Kidney capillary endothelial cell (primary cell): ENCODE data around the gene STMN3.
"Not testable (repeated sequence)": the region's sequence is repeated elsewhere in the genome, so short reads cannot be mapped to it uniquely, and the experiment has no call there.

Experiments used
- DNase-seq: peaks from one replicate; pipeline ENCODE4 v3.0.0-alpha.2; 2018; ENCODE audit warnings: low spot score

STMN3 gene

DNA sequence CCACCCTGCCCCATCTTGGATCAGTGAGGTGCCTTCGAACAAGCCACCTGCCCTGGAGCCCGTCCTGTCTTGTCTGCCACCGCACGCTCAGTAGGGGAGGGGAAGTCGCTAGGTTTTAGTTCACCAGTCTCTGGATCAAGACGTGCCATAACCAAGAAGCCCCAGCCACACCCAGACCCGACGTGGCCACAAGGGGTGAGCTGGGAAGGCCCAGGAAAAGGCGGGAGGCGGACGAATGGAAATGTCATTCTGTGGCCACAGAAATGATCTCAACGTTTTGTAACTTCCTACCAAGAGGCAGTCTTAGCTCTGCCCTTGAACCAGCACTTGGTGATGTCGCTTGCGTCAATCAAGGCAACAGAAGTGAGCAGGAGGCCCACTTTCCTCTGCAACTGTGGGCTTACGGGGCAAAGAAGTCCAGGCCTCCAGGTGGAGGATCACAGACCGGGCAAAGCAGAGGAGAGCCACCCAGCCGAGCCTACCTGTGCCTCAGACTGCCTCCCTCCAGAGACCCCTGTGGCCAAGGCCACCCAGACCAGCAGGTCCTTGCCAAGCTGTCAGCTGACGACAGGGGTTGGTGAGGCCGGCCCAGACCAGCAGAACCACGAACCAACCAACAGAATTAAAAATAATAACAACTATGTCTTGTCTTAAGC, 40.8 kb downstream of the STMN3 start:
- no peak for DNase-seq

DNA sequence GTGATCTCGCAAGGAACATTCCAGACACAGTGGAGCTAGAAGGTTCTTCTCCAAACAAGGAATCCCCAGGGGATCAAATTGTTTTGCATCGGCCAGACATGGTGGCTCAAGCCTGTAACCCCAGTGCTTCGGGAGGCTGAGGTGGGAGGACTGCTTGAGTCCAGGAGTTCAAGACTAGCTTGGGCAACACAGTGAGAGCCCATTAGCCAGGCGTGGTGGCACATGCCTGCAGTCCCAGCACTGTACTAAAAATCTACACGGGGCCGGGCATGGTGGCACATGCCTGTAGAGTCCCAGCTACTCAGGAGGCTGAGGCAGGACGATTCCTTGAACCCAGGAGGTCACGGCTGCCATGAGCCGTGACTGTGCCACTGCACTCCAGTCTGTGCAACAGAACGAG, 41.6 kb downstream of the STMN3 start:
- DNase-seq = no peak

DNA sequence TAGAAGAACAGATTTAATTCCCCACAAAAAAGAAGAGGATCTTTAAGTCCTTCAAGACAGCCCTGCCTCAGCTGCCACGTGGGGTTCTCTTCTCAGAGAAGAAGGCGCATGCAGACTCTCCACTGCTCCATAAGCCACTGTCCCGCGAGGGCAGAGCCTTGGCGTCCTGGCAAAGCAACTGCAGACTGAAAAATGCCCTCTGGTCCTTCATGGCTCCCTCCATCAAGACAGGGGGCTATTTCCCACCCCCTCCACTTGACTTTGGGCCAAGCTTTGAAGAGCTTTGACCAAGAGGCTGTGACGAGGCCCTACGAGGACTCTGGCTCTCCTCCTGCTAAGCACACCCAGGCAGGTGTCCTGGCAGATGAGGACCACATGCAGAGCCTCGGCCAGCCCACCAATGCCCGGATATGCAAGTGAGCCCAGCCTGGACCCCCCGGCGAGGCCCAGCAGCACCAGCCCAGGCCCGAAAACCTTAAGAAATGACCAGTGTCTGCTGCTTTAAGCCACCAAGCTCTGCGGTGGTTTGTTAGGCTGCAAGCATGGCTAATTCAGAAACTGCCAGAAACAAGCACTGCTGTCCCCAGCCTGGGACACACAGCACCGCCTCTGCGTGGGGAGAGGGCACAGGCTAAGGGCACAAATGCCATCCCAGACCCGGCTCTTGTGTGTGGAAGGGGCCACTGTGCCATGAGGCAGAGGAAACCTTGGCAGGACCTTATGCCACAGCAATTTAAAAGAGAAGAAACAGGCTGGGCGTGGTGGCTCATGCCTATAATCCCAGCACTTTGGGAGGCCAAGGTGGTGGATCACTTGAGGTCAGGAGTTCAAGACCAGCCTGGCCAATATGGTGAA, 42.4 kb downstream of the STMN3 start:
- no peak for DNase-seq

DNA sequence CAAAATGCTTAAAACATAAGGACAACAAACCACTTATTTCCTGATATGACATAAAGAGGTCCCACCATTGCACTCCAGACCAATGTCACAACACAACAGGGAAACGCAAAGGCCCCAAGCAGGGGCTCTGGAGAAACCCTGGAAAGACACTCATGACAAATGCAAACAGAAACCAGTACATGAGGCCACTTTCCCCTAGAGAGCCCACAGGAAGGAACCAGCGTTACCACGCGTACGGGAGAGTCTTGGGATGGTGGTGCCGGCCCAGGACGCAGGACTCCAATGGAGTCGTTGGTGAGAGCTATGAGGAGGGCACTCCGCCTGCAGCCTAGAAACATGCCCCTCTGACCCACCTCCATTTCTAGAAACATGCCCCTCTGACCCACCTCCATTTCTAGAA, 46.5 kb downstream of the STMN3 start:
- no peak for DNase-seq

DNA sequence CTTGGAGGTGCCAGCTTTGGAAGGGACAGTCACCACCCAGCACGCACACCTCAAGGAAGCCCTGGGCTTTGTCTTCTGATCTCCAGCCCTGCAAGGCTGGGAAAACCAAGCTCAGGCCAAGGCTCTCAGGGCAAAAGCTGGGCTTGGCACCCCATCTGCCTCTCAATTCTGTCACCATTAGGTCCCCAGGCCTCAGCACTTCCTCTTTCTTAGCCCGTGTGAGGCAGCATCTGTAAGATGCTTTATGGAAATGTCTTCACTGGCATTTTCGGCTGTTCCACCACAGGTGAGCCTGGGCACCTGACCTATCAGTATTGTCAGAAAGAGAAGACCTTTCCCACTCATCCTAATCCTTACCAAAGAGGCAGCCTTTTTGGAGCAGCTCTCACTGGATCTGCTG, 50.9 kb downstream of the STMN3 start:
- no peak for DNase-seq

DNA sequence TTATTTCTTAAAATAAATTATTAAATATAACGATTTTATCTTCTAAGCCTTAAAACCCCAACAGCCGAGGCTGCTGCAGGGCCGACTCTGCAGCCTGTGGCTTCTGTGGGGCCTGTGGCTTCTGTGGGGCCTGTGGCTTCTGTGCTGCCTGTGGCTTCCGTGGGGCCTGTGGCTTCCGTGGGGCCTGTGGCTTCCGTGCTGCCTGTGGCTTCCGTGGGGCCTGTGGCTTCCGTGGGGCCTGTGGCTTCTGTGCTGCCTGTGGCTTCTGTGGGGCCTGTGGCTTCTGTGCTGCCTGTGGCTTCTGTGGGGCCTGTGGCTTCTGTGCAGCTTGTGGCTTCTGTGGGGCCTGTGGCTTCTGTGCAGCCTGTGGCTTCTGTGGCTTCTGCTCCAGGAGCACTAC, 51.5 kb downstream of the STMN3 start:
- DNase-seq = not testable (repeated sequence)

DNA sequence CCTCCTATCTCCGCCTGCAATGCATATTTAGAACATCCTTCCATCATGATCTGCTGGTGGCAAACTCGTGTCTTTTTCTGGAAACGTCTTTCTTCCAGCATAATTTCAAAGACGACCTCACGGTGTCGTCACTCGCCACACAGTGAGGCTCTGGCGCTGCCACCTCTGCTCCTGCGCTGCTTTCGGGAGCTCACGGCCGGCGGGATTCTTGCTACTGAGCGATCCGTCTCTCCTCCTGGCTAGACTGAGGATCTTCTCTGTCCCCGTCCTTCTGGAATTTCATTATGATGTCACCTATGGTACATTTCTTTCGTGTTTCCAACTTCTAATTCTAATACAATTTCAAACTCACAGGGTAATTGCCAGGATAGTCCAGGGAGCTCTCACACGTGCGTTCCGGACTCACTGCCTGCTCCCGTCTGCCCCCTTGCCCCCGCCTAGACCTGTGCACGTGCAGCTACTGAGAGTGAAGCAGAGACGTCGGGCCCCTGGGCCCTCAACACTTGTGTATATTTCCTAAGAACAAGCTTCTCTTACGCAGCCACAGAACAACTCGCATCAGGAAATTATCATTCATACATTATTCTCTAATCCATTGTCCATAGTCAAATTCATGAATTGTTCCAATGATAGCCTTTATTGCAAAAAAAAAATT, 53.7 kb downstream of the STMN3 start:
- no peak for DNase-seq

DNA sequence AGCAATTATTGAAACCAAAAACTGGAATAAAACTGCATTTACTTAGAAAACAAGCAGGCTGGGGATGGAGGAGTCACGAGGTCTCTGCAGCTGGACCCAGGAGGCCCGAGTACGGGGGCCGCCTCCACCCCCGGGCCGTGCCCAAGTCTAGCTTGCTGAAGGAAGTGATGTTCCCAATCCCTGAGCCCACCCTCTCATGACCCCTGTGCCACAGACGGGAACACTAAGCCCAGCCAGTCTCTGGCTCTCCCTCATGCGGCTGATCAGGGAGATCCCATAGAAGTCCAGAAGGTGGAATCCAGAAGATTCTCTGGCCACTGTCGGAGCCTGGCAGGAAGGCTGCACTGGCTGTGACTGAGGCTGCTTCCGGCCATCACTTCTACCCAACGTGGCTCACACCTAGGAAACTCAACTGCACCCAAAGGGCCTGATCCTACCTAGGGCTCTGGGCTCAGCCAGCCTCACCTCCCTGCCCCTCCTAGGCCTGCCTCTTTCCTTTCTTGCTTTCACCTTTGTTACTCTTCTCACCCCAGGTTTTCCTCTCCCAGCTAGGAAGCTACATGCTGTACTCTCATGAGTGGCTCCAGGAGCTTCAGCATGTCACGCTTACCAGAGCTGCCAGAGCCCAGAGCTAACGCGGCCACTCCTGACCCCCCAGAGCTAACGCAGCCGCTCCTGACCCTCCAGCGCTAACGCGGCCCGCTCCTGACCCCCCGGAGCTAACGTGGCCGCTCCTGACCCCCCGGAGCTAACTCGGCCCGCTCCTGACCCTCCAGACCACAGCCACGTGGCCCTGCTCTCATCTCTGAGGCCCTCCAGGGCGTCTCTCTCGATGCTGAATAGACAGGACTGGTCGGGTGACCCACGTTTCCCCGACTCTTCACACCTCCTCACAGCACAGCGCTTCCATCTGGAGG, 54.5 kb downstream of the STMN3 start:
- no peak for DNase-seq

DNA sequence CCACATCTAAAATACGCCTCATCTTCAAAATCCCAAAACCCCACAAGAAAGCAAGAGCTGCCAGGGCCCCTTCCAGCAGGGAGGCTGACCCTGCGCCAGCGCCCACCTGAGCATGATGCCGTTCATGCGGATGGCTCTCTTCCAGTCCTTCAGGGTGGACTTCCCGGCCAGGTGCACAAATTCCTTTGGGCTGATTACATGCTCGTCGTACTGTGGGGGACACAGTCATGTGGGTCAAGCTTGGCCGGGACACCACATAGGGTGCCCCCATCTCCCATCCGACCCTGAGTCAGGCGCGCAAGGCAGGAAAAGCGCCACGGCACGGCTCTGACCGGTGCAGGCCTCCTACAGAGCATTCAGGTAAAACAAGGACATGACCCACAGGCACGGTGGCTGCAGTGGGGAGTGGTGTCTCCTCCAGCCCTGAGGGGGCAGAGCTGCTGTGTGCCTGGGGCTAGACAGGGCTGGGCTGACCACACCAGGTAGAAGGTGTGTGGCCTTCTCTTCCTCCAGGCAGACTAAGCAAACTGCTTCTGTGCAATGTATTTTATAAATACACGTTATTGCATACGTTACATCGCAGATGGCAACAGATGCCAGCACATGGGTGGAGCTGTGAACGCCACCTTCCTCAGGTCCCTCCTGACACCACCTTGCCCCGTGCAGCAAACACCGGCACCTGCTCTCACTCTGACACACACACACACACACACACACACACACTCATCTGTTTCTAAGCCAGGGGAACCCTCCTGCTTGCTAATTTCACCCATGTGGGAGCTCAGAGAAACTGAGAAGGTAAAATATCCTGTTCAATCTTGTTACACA, 55.4 kb downstream of the STMN3 start:
- DNase-seq = no peak

DNA sequence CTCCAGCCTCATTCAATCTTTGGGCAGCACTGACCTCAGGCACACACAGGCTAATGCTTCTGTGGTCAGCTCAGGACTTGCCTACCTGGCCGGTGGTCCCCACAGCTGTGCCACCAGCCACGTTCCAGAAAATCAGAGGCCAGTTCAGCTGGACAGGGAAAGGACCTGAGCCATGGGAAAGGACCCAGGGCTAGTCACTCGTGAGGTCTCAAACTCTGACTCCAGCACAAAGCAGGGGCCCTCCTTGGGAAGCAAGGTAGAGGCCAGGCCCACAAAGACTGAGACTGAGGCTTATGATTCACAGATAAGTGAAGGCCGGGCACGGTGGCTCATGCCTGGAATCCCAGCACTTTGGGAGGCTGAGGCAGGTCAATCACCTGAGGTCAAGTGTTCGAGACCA, 56.8 kb downstream of the STMN3 start:
- no peak for DNase-seq

DNA sequence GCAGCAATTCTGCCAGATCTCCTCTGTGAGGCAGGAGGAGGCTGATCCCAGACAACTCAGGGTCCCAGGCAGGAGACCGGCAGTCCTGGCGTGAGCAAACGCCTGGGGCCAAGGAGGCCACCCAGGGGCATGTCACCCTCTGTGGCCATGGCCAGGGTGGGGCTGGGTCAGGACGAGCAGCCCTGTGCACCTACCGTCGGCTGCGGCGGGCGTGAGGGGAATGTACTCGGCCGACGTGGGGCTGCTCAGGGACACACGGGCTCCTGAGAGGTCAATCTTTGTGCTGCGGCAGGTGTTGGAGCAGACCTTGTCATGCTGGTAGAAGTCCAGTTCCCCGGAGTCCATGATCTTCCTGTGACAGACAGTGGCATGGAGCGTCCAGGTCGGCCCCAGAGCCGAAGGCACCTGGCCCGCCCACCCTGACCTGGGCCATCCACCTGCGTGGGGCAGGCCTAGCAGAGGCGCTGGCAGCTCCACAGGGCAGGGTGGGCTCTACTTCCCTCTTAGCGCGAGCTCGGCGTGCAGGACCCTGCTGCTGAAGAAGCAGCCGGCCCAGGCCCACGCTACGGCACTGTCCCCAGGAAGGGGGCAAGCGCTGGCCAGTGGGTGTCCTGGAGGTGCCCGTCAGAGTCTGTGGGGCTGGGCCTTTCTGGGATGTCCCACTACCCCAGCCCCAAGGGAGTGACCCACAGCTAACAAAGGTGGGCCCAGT, 57.7 kb downstream of the STMN3 start:
- DNase-seq = no peak

DNA sequence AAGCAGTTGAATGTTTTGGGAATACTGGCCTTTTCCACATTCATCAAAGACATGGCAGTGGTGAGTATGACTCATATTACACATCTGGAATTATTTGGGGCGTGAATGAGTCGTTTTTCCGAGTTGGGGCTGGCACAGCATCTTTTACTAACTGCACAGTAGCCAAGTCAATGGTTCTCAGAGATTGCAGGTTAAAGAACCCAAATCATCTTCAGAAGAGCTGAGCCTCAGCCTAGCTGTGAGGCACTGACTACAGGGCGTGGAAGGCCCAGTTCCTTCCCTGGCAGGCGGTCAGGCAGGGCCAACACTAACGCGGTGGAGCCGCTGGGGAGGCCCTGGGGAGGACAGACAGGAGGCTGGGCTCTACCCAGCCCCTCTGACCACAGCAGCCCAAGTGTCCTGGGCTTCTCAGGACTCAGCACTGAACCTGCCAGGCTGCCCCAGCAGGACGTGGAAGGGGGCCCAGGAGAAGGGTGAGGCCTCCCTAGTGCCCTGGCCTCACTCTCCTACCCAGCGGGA, 59.1 kb downstream of the STMN3 start:
- DNase-seq = no peak

DNA sequence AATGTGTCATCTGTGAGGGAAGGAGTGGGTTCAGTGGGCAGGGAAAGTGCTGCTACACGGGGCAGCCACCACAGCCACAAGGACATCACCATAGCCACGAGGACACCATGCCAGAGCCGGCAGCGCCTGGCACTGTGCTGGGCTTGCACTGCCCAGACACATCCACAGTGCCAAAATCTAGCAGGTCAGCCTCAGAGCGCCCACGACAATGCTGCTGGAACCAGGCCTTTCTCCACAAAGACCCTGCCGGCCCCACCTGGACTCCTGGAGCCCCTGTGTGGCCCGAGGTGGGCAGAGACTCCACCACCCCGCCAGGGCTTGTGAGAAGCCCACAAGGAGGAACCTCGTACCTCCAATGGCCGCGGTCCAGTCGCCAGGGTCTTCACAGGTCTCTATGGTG, 60.6 kb downstream of the STMN3 start:
- no peak for DNase-seq

DNA sequence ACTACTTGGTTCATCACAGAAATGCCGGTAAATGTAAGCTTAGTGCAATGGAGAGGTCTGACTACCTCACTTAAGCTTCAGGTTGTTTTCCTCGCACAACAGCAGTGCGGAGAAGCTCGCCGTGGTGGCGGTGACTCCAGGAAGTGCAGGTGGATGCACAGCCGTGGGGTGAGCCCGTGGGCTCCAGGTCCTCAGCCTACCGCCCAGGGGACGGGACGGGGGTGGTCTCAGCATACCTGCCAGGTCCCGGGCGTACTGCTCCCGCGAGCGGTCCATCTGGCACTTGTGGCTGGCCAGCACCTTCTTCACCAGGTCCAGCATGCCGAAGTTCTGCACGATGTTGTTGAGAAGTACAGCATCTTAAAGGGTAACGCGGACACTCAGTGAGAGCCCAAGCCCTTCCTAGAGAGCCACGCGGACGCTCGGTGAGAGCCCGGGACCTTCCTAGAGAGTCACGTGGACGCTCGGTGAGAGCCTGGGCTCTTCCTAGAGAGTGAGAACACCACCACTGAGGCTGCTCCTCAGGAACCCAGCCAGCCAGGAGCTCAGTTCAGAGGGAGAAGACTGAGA, 61.4 kb downstream of the STMN3 start:
- DNase-seq = no peak

DNA sequence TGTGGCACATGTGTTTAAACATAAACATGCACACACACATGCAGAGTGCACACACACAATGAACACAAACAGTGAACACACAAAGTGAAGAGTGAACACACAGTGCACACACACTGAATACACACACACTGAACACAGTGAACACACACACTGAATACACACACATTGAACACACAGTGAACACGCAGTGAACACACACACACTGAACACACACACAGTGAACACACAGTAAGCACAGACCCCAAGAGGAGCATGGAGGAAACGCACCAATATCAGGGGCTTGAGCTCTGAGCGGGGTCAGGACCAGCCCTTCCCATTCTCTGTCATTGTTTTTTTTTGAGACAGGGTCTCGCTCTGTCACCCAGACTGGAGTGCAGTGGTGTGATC, 62.1 kb downstream of the STMN3 start:
- DNase-seq = no peak

DNA sequence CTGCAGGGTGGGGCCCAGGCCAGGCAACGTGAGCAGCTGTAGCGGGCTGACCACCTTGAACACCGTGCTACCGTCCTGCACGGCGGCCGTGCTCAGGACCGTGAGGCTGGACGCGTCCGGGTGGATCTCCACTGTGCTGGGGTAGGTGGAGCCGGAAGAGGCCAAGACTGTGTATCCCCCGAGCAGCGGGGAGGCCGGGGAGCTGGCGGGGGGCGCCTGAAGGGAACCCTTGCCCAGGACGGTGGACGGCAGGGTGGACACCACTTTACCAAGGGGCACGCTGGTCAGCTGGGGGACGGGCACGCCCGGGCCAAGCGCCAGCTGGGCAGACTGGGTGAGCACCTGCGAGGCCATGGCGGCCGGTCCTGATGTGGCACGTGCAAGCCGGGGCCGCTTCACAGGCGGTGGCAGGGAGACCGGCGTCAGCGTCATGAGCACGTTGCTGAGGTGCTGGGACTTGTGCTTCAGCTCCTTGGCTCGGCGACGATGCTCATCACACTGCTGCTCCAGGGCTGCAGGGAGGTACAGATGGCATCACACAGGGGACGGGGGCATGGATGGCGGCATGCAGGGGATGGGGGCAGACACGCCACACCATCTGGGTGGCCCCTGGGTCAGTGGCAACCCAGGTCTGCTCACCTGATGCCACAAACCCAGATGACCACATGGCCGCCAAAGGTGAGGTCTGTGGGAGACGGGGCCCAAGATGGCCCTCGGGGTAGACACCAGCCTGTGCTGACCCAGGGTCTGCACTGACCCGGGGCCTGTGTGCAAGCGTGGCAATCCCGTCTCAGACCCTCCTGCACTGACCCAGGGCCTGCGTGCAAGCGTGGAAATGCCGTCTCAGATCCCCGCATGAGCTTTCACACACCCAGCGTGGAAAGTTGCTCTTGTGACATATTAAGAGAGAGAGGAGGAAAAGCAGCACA, 62.7 kb downstream of the STMN3 start:
- no peak for DNase-seq
